Left cardiac atrium (tissue), 4 donors: ENCODE data around the gene CEBPG. TPM values are rescaled to one million over a fixed set of nuclear protein-coding genes. Genes with fewer than 3 reads are reported as not detected.

Source experiments
- ATAC-seq, 2 donors: fragments of 200-7000 bp; cut with Tn5 transposase; one replicate each; pipeline ENCODE4 v1.9.1; 2020; ENCODE audit warnings: mild to moderate bottlenecking in 2 of 2, moderate library complexity in 2 of 2
- DNase-seq: peaks from one replicate; pipeline ENCODE4 v3.0.0-alpha.2; 2020
- intact Hi-C, 2 donors: fragments of 100-400 bp; cut with DNase I; formaldehyde crosslinking; loops; one replicate each; pipeline versions ENCODE4 v1.14.1 to v1.15.1; 2022 to 2023
- total RNA-seq, 2 donors: library from RNA; stranded (reverse); fragmentation: NEBNext Ultra II Directional; extraction: Animal tissue kit (Norgen Biotek cat#: 25700); gene quantifications; one replicate each; pipeline ENCODE4 v1.2.1, GENCODE V29; 2021
- donor health status: DM: no; HTN: yes; CAD: no.
- donor health status: DM: no; HTN: yes; CAD: no; lungs with severe emphysema.
- donor health status: DM: yes; HTN: yes; CAD: no.
- donor health status: Dilated cardiomyopathy.

The CEBPG gene
- total RNA-seq, 2 donors from 2014 or later, result 16.6 to 21.0 TPM

DNA sequence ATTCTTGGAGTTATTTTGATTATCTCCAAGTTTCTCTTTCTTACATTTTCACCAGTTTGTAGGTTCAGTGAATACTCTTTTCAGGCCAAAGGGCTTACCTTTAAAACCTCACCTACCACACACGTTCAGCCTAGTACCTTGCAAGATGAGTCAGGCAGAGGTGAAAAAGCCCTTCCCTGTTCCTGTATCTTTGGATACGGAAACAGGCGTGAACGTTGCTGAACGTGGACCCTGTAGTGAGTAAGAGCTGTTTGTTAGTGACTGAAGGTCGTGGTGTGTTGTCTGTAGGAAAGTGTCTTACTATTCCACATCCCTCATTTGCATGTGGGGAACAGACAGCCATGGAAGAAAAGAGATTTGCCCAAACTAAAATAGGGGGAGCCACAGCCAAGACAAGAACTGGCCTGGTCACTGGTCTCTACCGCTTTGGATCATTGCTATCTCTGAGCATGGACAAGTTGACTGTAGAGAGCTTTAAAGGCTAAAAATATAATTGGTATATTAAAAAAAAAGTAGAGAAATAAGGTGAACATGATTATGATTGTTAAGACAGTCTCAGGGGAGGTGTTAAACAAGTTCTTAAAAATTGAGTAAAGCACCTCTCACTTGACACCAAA is 3.5 kb downstream of the CEBPG start:
- ATAC-seq (no peak), DNase-seq (no peak)
- intact Hi-C loops, result no loop called here

DNA sequence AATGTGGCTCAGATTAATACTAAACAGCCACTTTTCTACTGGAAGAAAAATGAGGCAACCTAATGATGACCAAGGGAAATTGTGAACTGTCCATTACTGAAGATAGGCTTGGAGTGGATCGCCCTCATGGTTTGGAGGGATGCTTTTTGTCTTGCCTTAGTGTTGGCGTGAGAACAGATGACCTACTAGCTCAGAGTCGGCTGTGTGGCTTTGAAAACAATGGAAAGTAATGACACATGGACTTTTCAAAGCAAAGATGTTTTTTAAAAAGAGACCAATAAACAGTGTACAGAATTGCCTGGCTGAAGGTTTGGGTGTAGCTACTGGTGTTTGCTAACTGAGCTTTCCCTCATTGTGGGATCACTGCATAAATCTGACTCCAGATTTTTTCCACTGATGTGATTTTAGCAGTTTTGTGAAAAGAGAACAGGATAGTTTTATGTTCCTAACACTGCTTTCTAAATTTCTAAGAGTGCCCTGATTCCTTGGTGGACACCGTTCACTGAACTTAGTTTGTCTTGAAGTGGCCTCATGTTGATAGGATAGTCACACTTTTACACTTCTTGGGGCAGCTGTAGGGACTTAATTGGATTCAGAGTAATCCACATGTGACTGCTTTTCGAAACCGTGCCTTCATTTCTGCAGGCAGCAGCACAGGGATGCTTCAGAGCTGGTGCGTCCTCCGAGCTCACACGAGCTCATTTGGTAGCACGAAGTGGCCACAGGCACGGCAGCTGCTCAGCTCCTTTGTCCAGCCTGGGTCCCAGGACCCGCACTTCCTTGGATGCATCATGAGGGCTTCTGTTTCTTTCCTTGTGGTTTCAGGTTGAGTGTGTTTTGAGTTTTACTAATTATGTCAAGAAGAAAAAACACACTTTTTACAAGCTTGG is 4.3 kb downstream of the CEBPG start:
- intact Hi-C loops, result no loop called here
- ATAC-seq (no peak), DNase-seq (no peak)

DNA sequence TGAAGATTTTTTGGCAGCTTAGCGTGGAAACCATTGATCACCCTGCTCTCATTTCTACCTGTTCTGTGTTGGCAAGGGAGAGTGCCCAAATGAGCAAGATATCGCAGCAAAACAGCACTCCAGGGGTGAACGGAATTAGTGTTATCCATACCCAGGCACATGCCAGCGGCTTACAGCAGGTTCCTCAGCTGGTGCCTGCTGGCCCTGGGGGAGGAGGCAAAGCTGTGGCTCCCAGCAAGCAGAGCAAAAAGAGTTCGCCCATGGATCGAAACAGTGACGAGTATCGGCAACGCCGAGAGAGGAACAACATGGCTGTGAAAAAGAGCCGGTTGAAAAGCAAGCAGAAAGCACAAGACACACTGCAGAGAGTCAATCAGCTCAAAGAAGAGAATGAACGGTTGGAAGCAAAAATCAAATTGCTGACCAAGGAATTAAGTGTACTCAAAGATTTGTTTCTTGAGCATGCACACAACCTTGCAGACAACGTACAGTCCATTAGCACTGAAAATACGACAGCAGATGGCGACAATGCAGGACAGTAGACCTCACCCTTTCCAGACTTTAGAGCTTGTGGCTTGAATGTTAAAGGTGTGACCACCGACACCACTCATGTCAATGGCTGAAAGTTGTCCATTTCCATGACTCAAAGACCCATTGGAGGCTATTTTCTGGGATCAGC is 5.8 kb downstream of the CEBPG start:
- no peak for DNase-seq
- no peak for ATAC-seq
- intact Hi-C loops, result no loop called here

DNA sequence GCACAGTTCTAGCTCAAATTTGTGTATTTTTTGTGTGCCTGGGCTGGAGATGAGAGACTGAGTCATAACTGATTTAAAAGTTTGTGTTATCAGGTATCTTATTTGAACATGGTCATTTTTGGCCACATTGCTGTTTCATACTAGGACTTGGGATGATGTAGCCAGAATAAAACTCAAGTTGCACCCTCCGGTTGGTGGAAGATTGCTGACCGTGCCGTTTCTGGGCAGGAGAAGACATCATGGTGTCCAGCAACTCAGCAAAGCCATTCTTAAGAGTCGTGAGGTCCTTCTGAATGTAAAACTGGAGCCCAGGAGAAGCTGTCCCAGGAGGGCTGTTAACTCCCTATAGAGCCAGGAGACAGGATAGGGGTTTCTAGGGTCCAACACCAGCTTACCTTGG is 7.6 kb downstream of the CEBPG start:
- intact Hi-C loops, result no loop called here
- no peak for ATAC-seq
- DNase-seq, result no peak

DNA sequence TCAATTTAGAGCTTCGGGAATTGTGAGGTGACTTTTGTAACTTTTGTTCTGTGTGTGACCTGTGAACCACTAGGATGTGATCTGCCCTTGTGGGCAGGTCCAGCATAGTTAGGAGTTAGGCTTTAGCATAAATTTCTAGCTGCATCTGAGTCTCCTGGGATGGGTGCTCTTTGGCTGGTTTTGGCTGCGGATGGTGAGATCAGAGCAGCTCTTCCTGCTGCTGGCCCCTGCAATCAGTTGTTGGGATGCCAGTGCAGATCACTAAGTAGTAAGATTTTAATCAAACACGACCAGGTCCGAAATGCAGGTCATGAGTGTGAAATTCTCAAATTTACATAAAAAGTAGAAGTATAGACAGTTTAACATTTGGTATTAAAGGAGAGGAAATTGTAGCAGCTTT is 8.5 kb downstream of the CEBPG start:
- DNase-seq (no peak), ATAC-seq (no peak)
- intact Hi-C loops, result no loop called here

DNA sequence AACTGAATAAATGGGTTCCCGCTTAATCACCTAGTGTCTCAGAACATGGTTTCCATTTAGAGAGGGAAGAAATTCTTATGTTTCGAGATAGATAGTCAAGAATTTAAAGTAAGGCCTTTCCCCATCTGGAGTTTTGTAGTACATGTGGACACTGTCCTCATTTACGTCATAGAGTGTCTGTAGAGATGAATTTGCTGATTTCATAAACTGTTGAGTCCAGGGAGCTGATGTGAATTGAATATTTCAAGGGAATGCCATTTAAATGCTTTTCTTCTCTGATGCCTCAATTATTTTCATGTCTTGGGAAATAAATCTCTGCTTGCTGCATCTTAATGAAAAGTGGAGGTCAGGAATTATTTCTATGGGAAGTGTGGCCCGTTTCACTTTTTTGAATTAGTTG is 9.5 kb downstream of the CEBPG start:
- intact Hi-C loops, result no loop called here
- ATAC-seq (no peak), DNase-seq (no peak)

DNA sequence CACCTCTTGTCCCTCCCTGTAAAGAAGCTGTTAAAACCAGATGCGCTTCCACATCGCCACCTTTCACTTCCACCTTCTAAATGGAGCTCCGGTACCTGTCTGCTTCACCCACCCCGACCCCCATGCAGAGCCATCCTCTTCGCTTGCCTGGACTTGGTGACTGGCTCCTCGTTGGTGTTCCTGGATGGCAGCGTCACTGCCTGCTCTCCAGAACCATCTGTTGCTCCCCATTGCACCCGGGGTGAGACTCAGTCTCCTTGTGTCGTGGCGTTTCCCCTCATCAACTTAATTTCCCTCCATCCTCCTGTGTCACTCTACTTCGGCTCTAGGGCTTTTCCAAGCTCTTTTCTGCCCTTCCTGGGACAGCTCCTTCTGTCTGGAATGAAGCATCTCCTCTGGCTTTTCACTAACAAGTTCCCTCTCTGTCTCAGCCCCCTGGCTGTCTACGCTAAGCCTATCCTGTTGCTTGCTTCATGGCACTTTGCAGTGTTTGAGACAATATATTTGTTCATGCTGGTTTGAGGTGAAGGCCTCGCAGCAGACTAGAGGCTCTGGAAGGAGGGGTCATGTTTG is 10.3 kb downstream of the CEBPG start:
- DNase-seq (no peak), ATAC-seq (no peak)
- intact Hi-C loops, result no loop called here

DNA sequence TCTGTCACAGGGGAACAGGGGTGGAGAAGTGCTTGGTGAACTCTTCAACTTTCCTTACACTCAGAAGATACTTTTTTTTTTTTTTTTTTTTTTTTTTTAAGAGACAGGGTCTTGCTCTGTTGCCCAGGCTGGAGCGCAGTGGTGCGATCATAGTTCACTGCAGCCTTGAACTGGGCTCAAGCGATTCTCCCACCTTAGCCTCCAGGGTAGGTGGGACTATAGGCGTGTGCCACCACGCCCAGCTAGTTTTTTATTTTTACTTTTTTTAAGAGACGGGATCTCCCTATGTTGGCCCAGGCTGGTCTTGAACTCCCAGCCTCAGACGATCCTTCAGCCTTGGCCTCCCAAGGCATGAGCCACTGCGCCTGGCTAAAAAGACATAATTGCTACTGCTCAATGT is 11.5 kb downstream of the CEBPG start:
- ATAC-seq, result no peak
- intact Hi-C loops, result no loop called here
- no peak for DNase-seq

DNA sequence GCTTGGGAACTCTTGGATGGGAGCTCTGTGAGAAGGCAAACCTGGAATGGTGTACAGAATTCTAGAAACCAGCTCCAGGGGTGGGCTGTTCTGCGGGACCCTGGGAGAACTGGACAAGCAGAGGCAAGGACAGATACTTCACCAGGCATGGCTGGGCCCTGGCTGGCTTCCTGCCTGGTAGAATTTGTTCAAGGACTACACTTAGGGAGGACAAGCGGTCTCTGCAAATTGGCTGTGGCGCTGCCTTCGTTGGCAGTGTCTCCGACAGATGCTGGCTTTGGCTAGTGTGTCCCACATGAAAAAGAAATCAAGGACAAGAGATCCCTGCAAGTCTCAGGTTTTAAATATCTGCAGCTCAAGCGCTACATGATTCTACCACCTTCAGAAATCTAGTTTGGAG is 12.4 kb downstream of the CEBPG start:
- intact Hi-C loops, result no loop called here
- DNase-seq, result peak; percentile 40
- peak in 1 of 2 donors; percentile 29 for ATAC-seq

DNA sequence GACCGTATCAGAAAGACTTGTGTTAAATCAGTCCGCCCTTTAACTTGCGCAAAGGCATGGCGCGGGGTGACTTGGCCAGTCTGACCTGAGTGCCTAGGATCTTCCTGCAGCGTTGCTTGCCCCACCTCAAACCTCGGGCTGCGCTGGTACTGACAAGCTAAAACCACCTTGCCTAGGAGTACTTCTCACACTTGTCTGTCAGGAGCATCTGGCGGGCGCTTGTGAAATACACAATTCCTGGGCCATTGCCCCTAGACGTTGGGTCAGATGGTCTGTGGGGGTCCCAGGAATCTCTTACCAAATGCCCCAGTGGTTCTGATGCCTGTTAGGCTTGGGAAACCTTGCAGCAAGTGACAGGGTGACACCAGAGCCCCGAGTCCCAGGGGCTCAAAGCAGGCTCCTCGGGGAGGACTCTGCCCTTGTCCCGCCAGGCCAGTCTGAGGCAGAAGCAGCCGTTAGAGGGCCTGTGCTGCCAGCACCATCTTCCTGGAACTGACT is 12.9 kb downstream of the CEBPG start:
- intact Hi-C loops, result no loop called here
- no peak for DNase-seq
- ATAC-seq, result no peak

DNA sequence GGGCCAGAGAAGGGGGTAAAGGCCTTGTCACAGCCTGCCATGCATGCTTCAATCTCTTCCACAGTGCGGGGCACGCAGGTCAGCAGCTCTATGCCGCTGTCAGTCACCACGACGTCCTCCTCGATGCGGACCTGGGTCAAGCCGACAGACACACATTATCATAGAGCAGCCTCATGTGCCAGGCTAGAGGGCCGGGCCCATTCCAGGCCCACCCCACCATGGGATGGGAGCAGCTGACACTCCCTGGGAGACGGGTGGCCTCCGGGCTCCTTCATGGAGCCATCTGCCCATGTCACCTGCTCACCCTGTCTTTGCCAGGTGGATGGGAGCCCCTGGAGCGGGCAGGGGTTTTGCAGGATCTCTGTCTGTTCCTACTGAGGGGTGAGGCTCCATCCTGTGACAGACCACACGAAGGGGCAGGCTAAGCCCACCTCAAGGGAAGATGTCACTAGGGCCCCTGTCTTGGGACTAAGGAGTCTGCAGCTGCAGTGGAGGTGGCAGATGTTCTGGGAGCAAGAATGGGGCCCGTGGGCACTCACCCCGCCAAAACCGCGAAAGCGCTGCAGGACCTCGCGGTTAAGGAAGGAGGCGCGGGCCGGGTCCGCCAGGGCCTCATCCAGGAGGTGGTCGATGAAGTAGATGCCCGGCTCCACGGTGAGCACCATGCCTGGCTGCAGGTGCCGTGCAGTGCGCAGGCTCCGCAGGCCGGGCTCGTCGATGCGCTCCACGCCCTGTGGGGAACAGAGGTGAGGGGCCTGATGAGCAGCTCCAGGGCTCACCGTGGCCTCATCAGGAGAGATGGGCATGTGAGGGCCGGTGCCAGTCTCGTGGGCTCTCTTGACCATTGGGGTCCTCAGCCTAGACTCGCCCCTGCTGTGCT is 14.1 kb downstream of the CEBPG start:
- DNase-seq (no peak), ATAC-seq (no peak)
- intact Hi-C loops, result no loop called here

DNA sequence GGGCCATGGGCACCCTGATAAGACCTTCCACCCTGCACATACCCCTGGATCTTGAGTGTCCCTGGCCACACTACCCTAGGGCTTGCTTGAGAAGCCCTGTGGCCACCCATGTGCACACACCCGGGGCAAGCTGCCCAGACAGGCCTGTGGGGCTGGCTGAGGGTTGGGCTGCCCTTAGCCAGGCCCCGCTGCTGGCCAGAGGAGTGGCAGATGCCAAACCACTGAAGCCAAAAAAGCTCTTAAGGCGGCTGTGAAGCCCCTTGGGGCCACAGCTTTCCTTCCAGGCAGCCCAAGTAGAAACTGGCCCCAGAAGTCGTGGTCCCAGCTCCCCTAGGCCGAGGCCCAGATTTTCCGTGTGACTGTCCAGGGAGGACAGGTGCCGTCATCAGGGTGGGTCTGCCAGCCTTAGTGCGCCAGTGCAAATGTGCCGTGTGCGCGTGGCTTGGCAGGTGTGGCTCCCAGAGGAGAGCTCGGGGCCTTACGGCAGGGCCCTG is 14.8 kb downstream of the CEBPG start:
- ATAC-seq, result peak; percentile 4 to 32

DNA sequence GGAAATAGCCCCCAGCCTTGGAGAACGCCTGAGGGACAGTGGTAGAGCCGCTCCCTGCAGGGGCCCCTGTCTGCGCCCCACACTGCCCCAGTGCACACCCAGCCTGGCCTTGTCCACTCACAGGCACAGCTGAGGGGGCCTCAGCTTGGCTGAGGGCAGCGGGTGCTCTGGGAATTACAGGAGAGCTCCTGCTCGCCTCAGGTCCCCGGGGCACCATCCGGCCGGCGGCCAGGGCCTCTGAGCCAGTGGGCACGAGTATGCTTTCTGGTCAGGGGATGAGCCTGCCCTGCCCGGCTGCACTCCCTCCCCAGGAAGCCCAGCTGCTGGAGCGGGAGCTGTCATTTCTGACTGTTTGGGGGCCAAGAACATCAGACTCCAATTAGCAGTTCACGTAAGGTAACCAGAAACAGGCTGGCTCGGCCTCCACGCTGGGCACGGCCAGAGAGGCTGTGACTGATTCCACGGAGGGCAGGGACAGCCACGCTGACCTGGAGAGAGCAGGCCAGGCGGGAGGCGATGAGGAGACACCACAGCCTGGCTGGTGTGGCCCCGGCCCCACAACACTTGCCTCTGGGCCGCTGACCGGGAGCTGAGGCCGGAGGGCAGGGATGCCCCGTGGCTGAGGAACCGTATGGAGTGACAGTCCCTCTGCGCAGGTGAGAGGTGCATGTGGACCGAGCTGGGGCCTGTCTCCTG is 15.4 kb downstream of the CEBPG start:
- ATAC-seq (peak in 1 of 2 donors; percentile 64), DNase-seq (no peak)
- intact Hi-C loops, result no loop called here

More for the DNA sequence above, 14.8 kb downstream of the CEBPG start:
- no peak for DNase-seq
- intact Hi-C loops, result no loop called here

DNA sequence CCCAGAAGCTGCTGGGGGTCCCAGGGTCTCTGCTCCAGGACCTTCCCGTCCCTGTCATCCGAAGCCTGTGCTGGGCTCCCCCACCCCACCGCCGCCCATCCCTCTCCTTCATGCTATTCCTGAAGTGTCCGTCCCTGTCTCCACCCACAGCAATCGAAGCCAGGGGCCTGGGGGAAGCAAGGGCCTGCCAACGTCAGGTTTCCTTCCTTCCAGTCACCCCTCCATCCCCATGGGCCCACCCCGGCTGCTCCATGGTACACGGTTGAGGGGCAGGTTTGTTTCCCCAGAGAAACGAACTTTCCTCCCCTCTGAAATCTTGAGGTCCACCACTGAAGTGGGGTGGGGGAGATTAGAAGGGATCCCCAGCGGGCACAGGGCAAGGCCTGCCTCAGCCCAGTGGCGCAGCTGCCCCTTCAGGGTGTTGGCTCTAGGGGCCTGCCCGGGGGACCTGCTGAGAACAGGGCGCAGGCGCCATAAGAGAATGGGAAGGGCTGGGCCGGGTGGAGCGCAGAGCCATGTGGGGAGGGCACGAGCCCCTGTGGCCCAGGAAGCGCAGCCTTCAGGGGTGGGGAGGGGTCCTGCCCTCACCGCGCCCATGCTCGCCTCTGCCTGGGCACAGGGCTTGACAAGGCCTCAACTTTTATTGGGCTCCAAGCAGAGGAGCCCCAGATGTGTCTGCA is 16.1 kb downstream of the CEBPG start:
- intact Hi-C loops, result no loop called here
- ATAC-seq (no peak), DNase-seq (no peak)

DNA sequence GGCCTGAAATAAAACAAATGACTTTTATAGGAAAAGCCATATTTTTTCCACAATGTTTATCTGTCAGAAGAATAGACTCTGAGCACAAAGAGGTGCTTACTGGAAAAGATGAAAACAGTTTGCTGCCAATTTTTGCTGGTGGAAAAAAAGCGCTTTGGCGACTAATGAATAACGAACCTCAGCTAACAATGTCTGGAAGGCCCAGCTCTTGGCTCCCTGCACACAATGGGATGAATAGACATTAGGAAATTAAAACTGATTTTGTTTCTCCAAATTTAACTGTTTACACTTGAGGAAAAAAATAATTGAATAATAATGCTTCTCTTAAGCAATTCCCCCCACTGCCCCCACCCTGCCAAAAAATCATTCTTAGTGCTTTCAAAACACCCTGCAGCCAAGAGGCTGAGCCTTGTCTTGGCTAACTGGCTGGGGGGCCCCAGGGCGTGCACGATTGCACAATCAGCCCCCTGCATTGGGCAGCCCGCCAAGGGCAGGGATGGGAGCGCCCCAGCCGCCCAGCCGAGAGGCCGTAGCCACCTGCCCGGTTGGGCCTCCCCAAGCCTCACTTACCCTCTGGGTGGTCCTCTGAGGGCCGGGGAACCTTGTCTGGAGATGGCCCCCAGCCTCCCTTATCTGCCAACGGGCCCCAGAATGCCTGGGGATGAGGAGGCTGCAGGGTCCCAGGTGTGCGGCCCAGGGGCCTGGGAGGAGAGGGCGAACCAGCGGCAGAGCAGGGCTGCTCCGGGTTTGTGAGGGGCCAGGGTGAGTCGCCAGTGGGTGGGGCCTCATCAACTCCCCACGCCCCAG is 16.8 kb downstream of the CEBPG start:
- ATAC-seq (peak; percentile 2 to 14), DNase-seq (peak; percentile 63)
- intact Hi-C loops, result no loop called here

DNA sequence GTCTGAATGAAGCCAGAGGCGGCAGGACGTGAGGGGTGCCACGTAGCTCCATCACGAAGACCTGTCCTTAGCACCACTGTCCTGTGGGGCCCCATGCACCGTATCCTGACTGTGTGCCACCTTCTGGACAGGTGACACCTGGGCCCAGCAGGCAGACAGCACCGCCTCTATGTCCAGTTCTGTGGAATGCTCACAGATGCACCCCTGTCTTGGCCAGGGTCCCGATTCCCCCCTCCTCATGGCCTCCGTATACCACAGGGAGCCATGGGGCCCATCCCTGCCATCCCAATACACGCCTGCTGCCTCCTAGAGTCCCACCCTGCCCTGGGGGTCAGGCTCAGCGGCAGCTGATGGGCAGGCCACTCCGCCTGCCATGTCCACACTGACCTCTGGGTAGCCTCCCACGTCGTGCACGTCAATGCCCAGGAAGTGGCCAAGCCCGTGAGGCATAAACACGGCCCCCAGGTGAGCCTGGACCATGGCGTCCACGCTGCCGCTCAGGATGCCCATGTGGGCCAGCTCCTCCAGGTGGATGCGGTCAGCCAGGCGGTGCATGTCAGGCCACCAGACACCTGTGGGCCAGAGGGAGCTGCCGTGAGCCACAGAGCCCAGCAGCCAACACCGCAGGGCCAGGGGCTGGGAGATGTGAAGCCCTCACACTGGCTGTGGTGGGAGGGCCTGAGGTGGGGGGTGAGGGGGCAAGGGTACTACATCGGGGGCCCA is 17.6 kb downstream of the CEBPG start:
- ATAC-seq, result no peak

More for the DNA sequence above, 17.6 kb downstream of the CEBPG start:
- intact Hi-C loops, result no loop called here
- DNase-seq, result no peak
